Measurements from ENCODE around the gene TRIM16. TPM values are rescaled to one million over a fixed set of nuclear protein-coding genes. Genes with fewer than 3 reads are reported as not detected.
"Not testable (repeated sequence)": the region's sequence is repeated elsewhere in the genome, so short reads cannot be mapped to it uniquely, and the experiment has no call there.

The TRIM16 gene
- polyA plus RNA-seq, 2 of the 4 experiments (the other 2 are of a cell fraction), result 275 to 297 TPM

DNA sequence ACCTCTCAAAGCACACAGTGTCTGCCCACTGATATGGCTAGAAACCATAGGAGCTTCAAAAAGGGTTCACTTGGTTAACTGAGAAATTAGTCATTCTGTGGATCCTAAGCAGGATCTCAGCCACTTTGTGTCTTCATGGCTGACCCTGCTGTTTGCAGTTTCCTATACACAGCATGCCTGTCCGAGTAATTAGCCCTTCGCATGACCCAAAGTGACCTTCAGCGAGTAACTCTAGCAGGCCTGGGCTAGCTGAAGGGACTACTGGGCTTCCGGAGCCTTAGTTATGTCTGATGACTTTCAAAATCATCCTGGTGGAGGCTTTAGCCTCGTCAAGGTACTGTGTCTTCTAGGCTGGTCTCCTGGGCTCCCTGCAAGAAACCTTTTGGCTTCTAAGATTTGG is 35.7 kb downstream of the TRIM16 start:
- Histone ChIP-seq H3K4me2 (peak overlapping the region; percentile 91), H3K4me3 (peak overlapping the region; percentile 66), H3K27ac (peak overlapping the region; percentile 90 to 95), H3K4me1 (peaks cover 53% of the 10 kb centered on the region), H3K9me3 (no peaks in the 10 kb centered on the region)
- WGBS (ENCODE audit: missing lambda C conversion rate), result 1% methylated on average over 5 of the region's 5 CpGs
- ChIA-PET POLR2A (interaction anchor here (0.6 kb wide), 1 partner anchor 311 kb away, joined by 5 read pairs; no protein-coding TSS in a partner anchor), CTCF (no interaction called here)
- no peak for TF ChIP-seq CEBPB (IDR thresholded peaks at IDR 0.05)
- TF ChIP-seq, protein P1, sequence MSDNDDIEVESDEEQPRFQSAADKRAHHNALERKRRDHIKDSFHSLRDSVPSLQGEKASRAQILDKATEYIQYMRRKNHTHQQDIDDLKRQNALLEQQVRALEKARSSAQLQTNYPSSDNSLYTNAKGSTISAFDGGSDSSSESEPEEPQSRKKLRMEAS (IDR thresholded peaks at IDR 0.05), result peak; percentile 56
- no peak for TF ChIP-seq RCOR1 (IDR thresholded peaks at IDR 0.05; ENCODE audit: low read depth, low read length)
- DNase-seq (ENCODE audit: low read depth in 1 of 2, low spot score in 1 of 2) (no peak), ATAC-seq (no peak), FAIRE-seq (no peak)

DNA sequence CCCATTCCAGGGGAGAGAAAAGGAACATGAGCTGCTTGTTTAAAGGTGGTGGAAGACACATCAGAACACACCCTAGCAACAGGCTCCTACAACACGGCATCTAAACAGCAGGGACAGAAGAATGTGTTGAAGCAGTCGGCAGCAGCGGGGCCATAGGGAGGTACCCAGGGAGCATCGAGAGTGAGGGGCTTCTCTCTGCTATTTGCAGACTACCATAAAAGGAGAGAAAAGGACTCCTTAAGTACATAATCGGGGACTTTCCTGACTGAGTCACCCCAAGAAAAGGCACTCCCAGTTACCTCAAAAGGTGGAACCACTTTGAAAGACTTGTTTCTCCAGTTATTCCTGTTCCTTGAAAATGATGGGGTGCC is 38.2 kb downstream of the TRIM16 start:
- Histone ChIP-seq H3K27ac (peak overlapping the region; percentile 95), H3K4me1 (peaks cover 63% of the 10 kb centered on the region), H3K4me2 (peak overlapping the region; percentile 91)
- WGBS (ENCODE audit: missing lambda C conversion rate), result under 1% methylated on average over 5 of the region's 5 CpGs
- TF ChIP-seq JUN (IDR thresholded peaks at IDR 0.05), result peak in 1 of 2 experiments; percentile 5; a peak in 1 of 5 replicates
- H3K9me3 ChIP-seq; H3K4me3 ChIP-seq; FAIRE-seq; POLR2A ChIA-PET; CTCF ChIA-PET; TF ChIP-seq FOSL2 (IDR thresholded peaks at IDR 0.05): not testable (repeated sequence)
- 0 out of 2 replicates have a peak, but pooled peaks have one; percentile 1 for TF ChIP-seq FOSL2 (CRISPR knock-in tag; IDR thresholded peaks at IDR 0.05)
- 0 out of 2 replicates have a peak, but pooled peaks have one; percentile 32 for TF ChIP-seq HOXB13 (CRISPR knock-in tag; IDR thresholded peaks at IDR 0.05; ENCODE audit: low read depth)
- 0 out of 2 replicates have a peak, but pooled peaks have one; percentile 42 for TF ChIP-seq HOXB5 (CRISPR knock-in tag; IDR thresholded peaks at IDR 0.05)
- ATAC-seq, result peak; percentile 58 to 74
- DNase-seq (ENCODE audit: low read depth in 1 of 2, low spot score in 1 of 2), result peak in 1 of 2 experiments; percentile 88

DNA sequence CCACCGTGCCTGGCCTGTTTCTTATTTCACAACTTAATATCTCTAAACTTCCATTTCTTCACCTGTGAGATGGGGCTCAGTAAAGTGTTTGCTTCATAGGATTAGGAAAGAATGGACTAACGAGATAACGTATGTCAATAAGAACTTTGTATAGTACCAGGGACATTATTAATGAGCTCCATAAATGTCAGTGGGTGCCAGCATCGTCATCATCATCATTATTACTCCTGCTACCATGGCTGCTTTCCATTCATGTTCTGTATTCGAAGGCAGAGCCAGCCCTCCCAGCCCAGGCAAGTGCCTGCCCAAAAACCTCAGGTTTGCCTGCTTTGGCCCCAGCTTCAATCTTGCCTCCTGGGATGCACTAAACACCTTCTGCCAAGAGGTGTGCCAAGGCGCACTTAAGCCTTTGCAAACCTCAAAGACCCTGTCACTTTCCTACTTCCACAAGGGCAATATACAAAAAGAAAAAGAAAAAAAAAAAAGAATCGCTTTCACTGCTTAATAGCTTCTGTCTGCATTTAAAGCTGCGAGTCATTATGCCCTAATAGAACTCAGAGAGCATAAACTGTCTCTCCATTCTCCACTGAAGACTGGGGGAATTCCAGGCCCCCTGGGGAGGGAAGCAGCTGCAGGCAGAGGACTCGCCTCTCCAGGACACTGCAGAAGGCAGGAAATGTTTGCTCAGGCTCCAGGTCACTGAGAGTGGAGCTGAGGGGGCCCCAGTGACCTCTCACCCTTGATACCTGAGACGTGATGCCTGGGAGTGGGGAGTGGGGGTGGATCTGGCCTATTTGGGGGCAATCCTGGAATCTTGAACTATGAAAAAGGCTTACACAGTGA is 38.8 kb downstream of the TRIM16 start:
- ATAC-seq (peak; percentile 45 to 77), DNase-seq (ENCODE audit: low read depth in 1 of 2, low spot score in 1 of 2) (peak in 1 of 2 experiments; percentile 83), FAIRE-seq (peak; percentile 91)
- peaks cover 69% of the 10 kb centered on the region for H3K4me1 ChIP-seq
- TF ChIP-seq GATA3 (IDR thresholded peaks at IDR 0.05; ENCODE audit: borderline replicate concordance), result peak; percentile 44; the same call in 1 of the 2 replicates
- TF ChIP-seq EP300 (IDR thresholded peaks at IDR 0.05), result peak in 1 of 2 experiments; percentile 50; a peak in 2 of 5 replicates
- TF ChIP-seq JUN (IDR thresholded peaks at IDR 0.05), result peak in 1 of 2 experiments; percentile 58; a peak in 3 of 5 replicates
- TF ChIP-seq, protein P2, sequence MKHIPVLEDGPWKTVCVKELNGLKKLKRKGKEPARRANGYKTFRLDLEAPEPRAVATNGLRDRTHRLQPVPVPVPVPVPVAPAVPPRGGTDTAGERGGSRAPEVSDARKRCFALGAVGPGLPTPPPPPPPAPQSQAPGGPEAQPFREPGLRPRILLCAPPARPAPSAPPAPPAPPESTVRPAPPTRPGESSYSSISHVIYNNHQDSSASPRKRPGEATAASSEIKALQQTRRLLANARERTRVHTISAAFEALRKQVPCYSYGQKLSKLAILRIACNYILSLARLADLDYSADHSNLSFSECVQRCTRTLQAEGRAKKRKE (CRISPR knock-in tag; IDR thresholded peaks at IDR 0.05; ENCODE audit: low read depth), result peak; percentile 38; the same call in 1 of the 2 replicates
- TF ChIP-seq RAD21 (conservative IDR thresholded peaks at IDR 0.05 in 1 of 2, IDR thresholded peaks at IDR 0.05 in 1 of 2), result peak in 1 of 2 experiments; percentile 15; a peak in 2 of 5 replicates
- H3K27ac ChIP-seq, result peak overlapping the region; percentile 95
- CTCF ChIA-PET, H3K9me3 ChIP-seq, H3K4me3 ChIP-seq, POLR2A ChIA-PET: not testable (repeated sequence)
- 8% methylated on average over 10 of the region's 10 CpGs for WGBS (ENCODE audit: missing lambda C conversion rate)
- peak overlapping the region; percentile 91 for H3K4me2 ChIP-seq

DNA sequence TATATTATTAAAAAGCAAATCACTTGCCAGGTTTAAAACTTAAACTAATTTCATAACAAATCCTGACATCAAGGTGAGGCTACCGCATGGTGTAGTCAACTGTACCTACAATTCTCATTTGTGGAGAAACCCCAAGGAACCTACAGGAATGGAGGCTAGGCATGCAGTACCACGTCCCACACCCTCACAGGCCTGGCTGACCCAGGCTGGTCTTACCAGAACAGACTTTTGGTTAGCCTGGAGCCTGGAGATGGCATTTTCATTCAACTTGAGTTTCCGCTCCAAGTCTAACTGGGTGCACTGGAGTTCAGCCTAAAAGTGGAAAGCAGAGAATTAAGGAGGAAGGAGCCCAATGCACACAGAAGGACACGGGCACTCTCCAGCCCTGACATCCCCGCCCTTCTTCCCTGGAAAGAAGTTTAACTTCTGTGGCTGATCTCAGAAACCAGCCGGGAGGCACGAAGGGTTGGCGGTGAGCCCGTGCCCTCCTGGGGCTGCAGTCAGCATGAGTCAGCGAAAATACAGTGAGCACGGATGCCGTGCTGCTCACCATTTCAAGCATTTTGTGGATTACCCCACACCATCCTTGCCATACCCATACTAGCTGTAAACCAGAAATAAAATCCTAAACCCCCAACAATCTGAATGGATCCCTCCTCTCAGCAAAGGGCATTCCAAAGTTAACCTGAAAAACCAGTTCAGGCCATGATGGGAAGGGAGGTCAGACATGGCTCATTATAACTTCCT is 41.4 kb downstream of the TRIM16 start:
- WGBS (ENCODE audit: missing lambda C conversion rate), result 0% methylated on average over 3 of the region's 12 CpGs
- H3K9me3 ChIP-seq; DNase-seq (ENCODE audit: low read depth in 1 of 2, low spot score in 1 of 2); POLR2A ChIA-PET; CTCF ChIA-PET; TF ChIP-seq FOSL2 (IDR thresholded peaks at IDR 0.05): not testable (repeated sequence)
- peak overlapping the region; percentile 41 for H3K4me3 ChIP-seq
- peak; percentile 99 for FAIRE-seq
- TF ChIP-seq, protein P2 (CRISPR knock-in tag; IDR thresholded peaks at IDR 0.05; ENCODE audit: low read depth), result peak; percentile 84
- TF ChIP-seq RARB (CRISPR knock-in tag; IDR thresholded peaks at IDR 0.05), result peak; percentile 79; the same call in 1 of the 2 replicates
- TF ChIP-seq HOXA7 (CRISPR knock-in tag; IDR thresholded peaks at IDR 0.05), result peak; percentile 46; the same call in 1 of the 2 replicates
- TF ChIP-seq FOSL2 (CRISPR knock-in tag; IDR thresholded peaks at IDR 0.05), result 0 out of 2 replicates have a peak, but pooled peaks have one; percentile 25
- peak in 1 of 2 experiments; percentile 27; a peak in 1 of 5 replicates for TF ChIP-seq JUN (IDR thresholded peaks at IDR 0.05)
- 0 out of 2 replicates have a peak, but pooled peaks have one; percentile 51 for TF ChIP-seq EHF (CRISPR knock-in tag; IDR thresholded peaks at IDR 0.05)
- peak; percentile 51; the same call in 1 of the 2 replicates for TF ChIP-seq ZNF302 (CRISPR knock-in tag; IDR thresholded peaks at IDR 0.05)
- TF ChIP-seq HOXB13 (CRISPR knock-in tag; IDR thresholded peaks at IDR 0.05; ENCODE audit: low read depth), result peak; percentile 78; the same call in 1 of the 2 replicates
- TF ChIP-seq MAFK (IDR thresholded peaks at IDR 0.05; ENCODE audit: partially characterized antibody), result peak; percentile 97
- H3K27ac ChIP-seq, result peak overlapping the region; percentile 95 to 98
- peak overlapping the region; percentile 91 for H3K4me2 ChIP-seq
- peak; percentile 73 for ATAC-seq
- H3K4me1 ChIP-seq, result peaks cover 86% of the 10 kb centered on the region

Measured in A549 (cell line).